CD4-positive, CD25-positive, alpha-beta regulatory T cell (primary cell): ENCODE data around the gene UBE2G1. TPM values are rescaled to one million over a fixed set of nuclear protein-coding genes. Genes with fewer than 3 reads are reported as not detected.

Experiments
- ATAC-seq, 2 donors: fragments of 150-1000 bp; cut with Tn5 transposase; one replicate each; pipeline ENCODE4 v1.10.0; 2021; ENCODE audit warnings: low read depth in 2 of 2, moderate number of reproducible peaks in 2 of 2, moderate library complexity in 1 of 2
- DNase-seq, 3 donors: peaks; one replicate each; pipeline versions ENCODE4 v3.0.0 to v3.0.0-alpha.2; 2012 to 2022; ENCODE audit warnings: mixed read lengths in 1 of 3
- H3K27ac ChIP-seq: one replicate; pipeline ENCODE4 v1.7.0; 2013; ENCODE audit warnings: mild to moderate bottlenecking, low read length; ENCODE audit not compliant: insufficient read depth, poor library complexity, severe bottlenecking
- H3K27me3 ChIP-seq: one replicate; pipeline ENCODE4 v1.7.0; 2013; ENCODE audit warnings: low read length; ENCODE audit not compliant: control insufficient read depth, insufficient read depth
- H3K36me3 ChIP-seq: one replicate; pipeline ENCODE4 v1.7.0; 2013; ENCODE audit warnings: mild to moderate bottlenecking, low read length, moderate library complexity; ENCODE audit not compliant: control insufficient read depth, insufficient read depth
- H3K4me1 ChIP-seq: 2 replicates; pipeline ENCODE4 v1.7.0; 2013; ENCODE audit warnings: mild to moderate bottlenecking, low read length; ENCODE audit not compliant: insufficient read depth, control insufficient read depth, poor library complexity, severe bottlenecking
- H3K4me3 ChIP-seq: one replicate; pipeline ENCODE4 v1.7.0; 2013; ENCODE audit warnings: low read depth, mild to moderate bottlenecking, low read length, moderate library complexity
- H3K9me3 ChIP-seq, 2 experiments: 1 replicate in 1 of 2; 2 replicates in 1 of 2; pipeline ENCODE4 v1.7.0; 2013; ENCODE audit warnings: low read length in 2 of 2, mild to moderate bottlenecking in 1 of 2, moderate library complexity in 1 of 2; ENCODE audit not compliant: control insufficient read depth in 2 of 2
- H3K27ac Mint-ChIP-seq, 3 donors: one replicate each; pipeline ENCODE4 v1.8.0; 2020 to 2022; ENCODE audit warnings: mild to moderate bottlenecking in 3 of 3, mixed read lengths in 3 of 3, moderate library complexity in 2 of 3
- H3K27me3 Mint-ChIP-seq: one replicate; pipeline ENCODE4 v1.8.0; 2022; ENCODE audit warnings: mild to moderate bottlenecking, mixed read lengths
- H3K36me3 Mint-ChIP-seq: one replicate; pipeline ENCODE4 v1.8.0; 2020; ENCODE audit warnings: mixed read lengths
- H3K4me1 Mint-ChIP-seq, 4 donors: one replicate each; pipeline ENCODE4 v1.8.0; 2020 to 2022; ENCODE audit warnings: mixed read lengths in 4 of 4, mild to moderate bottlenecking in 1 of 4
- H3K4me3 Mint-ChIP-seq, 4 donors: one replicate each; pipeline ENCODE4 v1.8.0; 2020 to 2022; ENCODE audit warnings: mild to moderate bottlenecking in 4 of 4, mixed read lengths in 4 of 4, moderate library complexity in 3 of 4
- H3K9me3 Mint-ChIP-seq, 7 donors: one replicate each; pipeline ENCODE4 v1.8.0; 2020 to 2022; ENCODE audit warnings: mixed read lengths in 7 of 7, mild to moderate bottlenecking in 3 of 7, moderate library complexity in 2 of 7
- polyA plus RNA-seq, 4 donors: library from polyadenylated mRNA; unstranded; fragments of 300-500 nt; fragmentation: Illumina TruSeq; gene quantifications; one replicate each; pipeline ENCODE4 v1.2.3, GENCODE V29; 2021
- total RNA-seq: library from RNA; stranded (reverse); gene quantifications from one replicate; pipeline ENCODE4 v1.2.3, GENCODE V29; 2022

Gene UBE2G1
- total and polyA plus RNA-seq, 5 donors from 2014 or later, result 55.0 to 67.9 (median 61.0) TPM

DNA sequence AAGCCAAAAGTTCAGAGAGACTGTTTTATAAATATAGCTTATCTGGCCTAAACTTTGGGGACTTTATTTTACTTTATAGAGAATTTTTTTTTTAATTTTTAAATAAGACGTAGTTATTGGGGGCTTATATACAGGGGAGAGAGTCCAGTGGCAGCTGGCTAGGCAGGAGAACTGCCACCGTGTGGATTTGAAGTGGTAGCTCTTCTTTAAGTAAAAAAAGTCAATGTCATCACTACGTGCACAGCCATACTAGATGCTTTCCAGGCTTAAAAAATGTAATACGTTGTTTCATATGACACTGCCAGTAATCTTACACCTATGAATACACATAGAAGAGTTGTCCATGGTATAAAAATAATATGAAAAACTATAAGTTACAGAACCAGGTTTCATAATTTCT is 70.8 kb downstream of the UBE2G1 start:
- Mint-ChIP-seq H3K36me3 (peaks cover 19% of the 10 kb centered on the region), H3K27me3 (no peaks in the 10 kb centered on the region), H3K9me3 (no peaks in the 10 kb centered on the region), H3K4me1 (peaks cover 17 to 32% (median 24%) of the 10 kb centered on the region in 4 donors), H3K4me3 (no peak overlapping the region), H3K27ac (no peak overlapping the region)
- ATAC-seq (no peak), DNase-seq (no peak)
- no peaks in the 10 kb centered on the region for H3K4me1 ChIP-seq
- H3K27ac ChIP-seq, result no peak overlapping the region
- H3K9me3 ChIP-seq, result no peaks in the 10 kb centered on the region
- no peaks in the 10 kb centered on the region for H3K27me3 ChIP-seq
- H3K36me3 ChIP-seq, result peaks cover 18% of the 10 kb centered on the region
- H3K4me3 ChIP-seq, result no peak overlapping the region

GRCh38 chr17:4293572-4293971 is 72.9 kb downstream of the UBE2G1 start:
- Mint-ChIP-seq H3K4me1 (peaks cover 18 to 27% (median 22%) of the 10 kb centered on the region in 4 donors), H3K4me3 (no peak overlapping the region), H3K36me3 (peaks cover 21% of the 10 kb centered on the region), H3K9me3 (no peaks in the 10 kb centered on the region), H3K27ac (peak overlapping the region in 1 of 3 donors; percentile 48), H3K27me3 (no peaks in the 10 kb centered on the region)
- no peak overlapping the region for H3K27ac ChIP-seq
- H3K27me3 ChIP-seq, result no peaks in the 10 kb centered on the region
- peaks cover 28% of the 10 kb centered on the region for H3K36me3 ChIP-seq
- H3K4me1 ChIP-seq, result no peaks in the 10 kb centered on the region
- no peak for ATAC-seq
- no peak overlapping the region for H3K4me3 ChIP-seq
- no peaks in the 10 kb centered on the region for H3K9me3 ChIP-seq
- no peak for DNase-seq

GRCh38 chr17:4287710-4288109 is 78.8 kb downstream of the UBE2G1 start:
- Mint-ChIP-seq H3K4me3 (peak overlapping the region in 1 of 4 donors; percentile 75), H3K4me1 (peaks cover 0 to 20% (median 10%) of the 10 kb centered on the region in 4 donors), H3K27ac (no peak overlapping the region), H3K9me3 (no peaks in the 10 kb centered on the region), H3K27me3 (no peaks in the 10 kb centered on the region), H3K36me3 (peaks cover 17% of the 10 kb centered on the region)
- no peak for ATAC-seq
- Histone ChIP-seq H3K4me3 (no peak overlapping the region), H3K36me3 (peaks cover 32% of the 10 kb centered on the region), H3K27ac (no peak overlapping the region), H3K27me3 (no peaks in the 10 kb centered on the region), H3K4me1 (no peaks in the 10 kb centered on the region), H3K9me3 (no peaks in the 10 kb centered on the region)
- no peak for DNase-seq

DNA sequence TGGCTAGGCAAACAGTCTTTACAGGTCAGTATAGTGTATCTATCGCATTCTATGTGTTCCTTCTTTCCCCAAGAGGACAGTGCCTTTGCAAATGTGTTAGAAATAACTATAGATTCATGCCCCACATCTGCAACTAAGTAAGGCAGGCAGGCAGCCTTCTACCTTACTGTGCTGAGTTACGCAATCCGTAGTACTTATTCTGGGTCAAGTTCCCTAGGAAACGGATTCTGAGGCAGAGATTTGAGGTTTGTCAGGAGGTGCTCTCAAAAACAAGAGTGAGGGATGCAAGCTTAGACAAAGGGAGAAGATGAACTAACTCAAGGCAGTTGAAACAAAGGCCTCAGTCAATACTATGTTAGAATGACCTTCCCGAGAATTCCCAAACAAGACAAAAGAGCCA is 90.0 kb downstream of the UBE2G1 start:
- H3K27me3 Mint-ChIP-seq, result no peaks in the 10 kb centered on the region
- ATAC-seq, result no peak
- Histone ChIP-seq H3K27me3 (no peaks in the 10 kb centered on the region), H3K27ac (no peak overlapping the region), H3K9me3 (no peaks in the 10 kb centered on the region), H3K4me3 (no peak overlapping the region), H3K4me1 (no peaks in the 10 kb centered on the region), H3K36me3 (peaks cover 31% of the 10 kb centered on the region)
- H3K36me3 Mint-ChIP-seq, result peaks cover 26% of the 10 kb centered on the region
- no peak for DNase-seq
- H3K27ac Mint-ChIP-seq, result peak overlapping the region in 1 of 3 donors; percentile 80
- H3K4me1 Mint-ChIP-seq, result peaks cover 3 to 14% (median 13%) of the 10 kb centered on the region in 4 donors
- H3K9me3 Mint-ChIP-seq, result no peaks in the 10 kb centered on the region
- H3K4me3 Mint-ChIP-seq, result no peak overlapping the region

DNA sequence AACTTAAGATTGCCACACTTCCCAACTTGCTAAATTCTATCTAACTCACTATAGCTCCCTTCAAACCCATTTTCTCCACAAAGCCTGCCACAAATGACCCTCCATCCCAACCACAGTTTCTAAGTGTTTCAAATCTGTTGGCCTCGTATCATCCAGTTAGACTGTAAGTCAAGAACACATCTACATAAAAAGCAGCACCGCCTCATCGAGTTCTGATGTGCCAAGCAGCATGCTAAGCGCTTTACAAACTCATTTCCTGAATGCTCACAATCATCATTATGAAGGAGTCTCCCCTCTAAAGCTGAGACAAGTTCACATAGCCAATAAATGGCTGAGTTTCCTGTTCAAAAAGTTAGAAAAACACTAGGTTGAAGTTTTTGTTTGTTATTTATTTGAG is 93.5 kb downstream of the UBE2G1 start:
- Histone ChIP-seq H3K4me1 (no peaks in the 10 kb centered on the region), H3K4me3 (no peak overlapping the region), H3K36me3 (peaks cover 22% of the 10 kb centered on the region), H3K27ac (no peak overlapping the region), H3K9me3 (no peaks in the 10 kb centered on the region), H3K27me3 (no peaks in the 10 kb centered on the region)
- H3K27ac Mint-ChIP-seq, result peak overlapping the region in 1 of 3 donors; percentile 2
- ATAC-seq, result no peak
- no peaks in the 10 kb centered on the region for H3K27me3 Mint-ChIP-seq
- no peak overlapping the region for H3K4me3 Mint-ChIP-seq
- H3K9me3 Mint-ChIP-seq, result no peaks in the 10 kb centered on the region
- DNase-seq, result no peak
- H3K4me1 Mint-ChIP-seq, result peaks cover 6 to 10% (median 9%) of the 10 kb centered on the region in 4 donors
- H3K36me3 Mint-ChIP-seq, result peaks cover 29% of the 10 kb centered on the region

DNA sequence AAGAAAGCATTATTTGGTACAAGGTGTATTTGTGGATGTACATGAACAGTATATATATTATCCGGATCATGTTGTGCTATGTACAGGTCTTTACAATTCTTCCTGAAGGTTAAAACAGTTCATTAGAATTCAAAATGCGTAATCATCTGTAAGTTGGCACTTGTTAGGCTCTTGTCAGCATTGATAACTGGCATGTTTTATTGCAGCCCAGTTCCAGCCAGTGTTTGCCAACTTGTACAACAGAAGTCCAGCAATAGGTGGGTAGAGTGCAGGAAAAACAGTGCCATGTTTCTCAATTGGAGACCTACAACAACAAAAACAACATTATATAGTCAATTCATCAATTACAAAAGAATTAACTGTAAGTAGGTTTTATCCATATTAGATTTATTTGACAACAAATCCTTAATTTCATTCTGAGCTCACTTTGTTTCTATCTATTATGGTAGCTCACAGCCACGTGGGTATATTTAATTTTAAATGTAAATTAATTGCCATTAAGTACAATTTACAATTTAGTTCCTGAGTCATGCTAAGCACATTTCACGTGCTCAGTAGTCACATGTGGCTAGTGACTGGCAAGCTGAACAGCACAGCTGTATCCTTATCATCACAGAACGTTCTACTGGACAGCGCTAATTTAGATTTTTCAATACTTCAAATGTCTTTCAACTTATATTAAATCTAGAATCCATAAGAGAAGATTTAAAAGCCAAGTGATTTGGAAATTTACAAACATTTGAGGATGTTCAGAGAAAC is 94.1 kb downstream of the UBE2G1 start:
- no peaks in the 10 kb centered on the region for H3K27me3 ChIP-seq
- H3K36me3 ChIP-seq, result peaks cover 22% of the 10 kb centered on the region
- H3K4me3 ChIP-seq, result no peak overlapping the region
- Mint-ChIP-seq H3K27ac (peak overlapping the region in 1 of 3 donors; percentile 2), H3K4me3 (no peak overlapping the region), H3K4me1 (peaks cover 6 to 10% (median 9%) of the 10 kb centered on the region in 4 donors), H3K27me3 (no peaks in the 10 kb centered on the region), H3K9me3 (no peaks in the 10 kb centered on the region), H3K36me3 (peaks cover 28% of the 10 kb centered on the region)
- H3K4me1 ChIP-seq, result no peaks in the 10 kb centered on the region
- ATAC-seq (no peak), DNase-seq (no peak)
- no peak overlapping the region for H3K27ac ChIP-seq
- H3K9me3 ChIP-seq, result no peaks in the 10 kb centered on the region

- H3K4me1 ChIP-seq, result no peaks in the 10 kb centered on the region
- H3K27ac Mint-ChIP-seq, result peak overlapping the region in 2 of 3 donors; percentile 32 to 57
- H3K36me3 ChIP-seq, result peaks cover 19% of the 10 kb centered on the region
Observed at GRCh38 chr17:4270736-4271135, 95.7 kb downstream of the UBE2G1 start.

GRCh38 chr17:4269915-4270314 is 96.6 kb downstream of the UBE2G1 start:
- no peak overlapping the region for H3K4me3 ChIP-seq
- H3K4me1 ChIP-seq, result no peaks in the 10 kb centered on the region
- Mint-ChIP-seq H3K4me3 (no peak overlapping the region), H3K27ac (peak overlapping the region in 1 of 3 donors; percentile 2), H3K4me1 (peaks cover 0 to 9% (median 4%) of the 10 kb centered on the region in 4 donors), H3K9me3 (no peaks in the 10 kb centered on the region), H3K36me3 (peaks cover 18% of the 10 kb centered on the region), H3K27me3 (no peaks in the 10 kb centered on the region)
- H3K27me3 ChIP-seq, result no peaks in the 10 kb centered on the region
- ATAC-seq, result no peak
- H3K27ac ChIP-seq, result no peak overlapping the region
- peaks cover 19% of the 10 kb centered on the region for H3K36me3 ChIP-seq
- H3K9me3 ChIP-seq, result no peaks in the 10 kb centered on the region
- DNase-seq, result no peak

More at GRCh38 chr17:4270736-4271135, 95.7 kb downstream of the UBE2G1 start:
- ATAC-seq (no peak), DNase-seq (no peak)
- Mint-ChIP-seq H3K27me3 (no peaks in the 10 kb centered on the region), H3K36me3 (peaks cover 19% of the 10 kb centered on the region), H3K4me1 (peaks cover 0 to 8% (median 6%) of the 10 kb centered on the region in 4 donors), H3K9me3 (no peaks in the 10 kb centered on the region), H3K4me3 (no peak overlapping the region)
- Histone ChIP-seq H3K27me3 (no peaks in the 10 kb centered on the region), H3K27ac (no peak overlapping the region), H3K4me3 (no peak overlapping the region), H3K9me3 (no peaks in the 10 kb centered on the region)
